DMS 273 treated with DMSO at 0.1 percent for 48 hours (cell line): ENCODE data around the gene QSOX2.

Source experiments
- DNase-seq: peaks from one replicate; lab custom pipeline; 2025; lab: John Stamatoyannopoulos, UW

The QSOX2 gene

GRCh38 chr9:136265561-136266355 is 20.1 kb upstream of the QSOX2 start:
- DNase-seq: no peak

DNA sequence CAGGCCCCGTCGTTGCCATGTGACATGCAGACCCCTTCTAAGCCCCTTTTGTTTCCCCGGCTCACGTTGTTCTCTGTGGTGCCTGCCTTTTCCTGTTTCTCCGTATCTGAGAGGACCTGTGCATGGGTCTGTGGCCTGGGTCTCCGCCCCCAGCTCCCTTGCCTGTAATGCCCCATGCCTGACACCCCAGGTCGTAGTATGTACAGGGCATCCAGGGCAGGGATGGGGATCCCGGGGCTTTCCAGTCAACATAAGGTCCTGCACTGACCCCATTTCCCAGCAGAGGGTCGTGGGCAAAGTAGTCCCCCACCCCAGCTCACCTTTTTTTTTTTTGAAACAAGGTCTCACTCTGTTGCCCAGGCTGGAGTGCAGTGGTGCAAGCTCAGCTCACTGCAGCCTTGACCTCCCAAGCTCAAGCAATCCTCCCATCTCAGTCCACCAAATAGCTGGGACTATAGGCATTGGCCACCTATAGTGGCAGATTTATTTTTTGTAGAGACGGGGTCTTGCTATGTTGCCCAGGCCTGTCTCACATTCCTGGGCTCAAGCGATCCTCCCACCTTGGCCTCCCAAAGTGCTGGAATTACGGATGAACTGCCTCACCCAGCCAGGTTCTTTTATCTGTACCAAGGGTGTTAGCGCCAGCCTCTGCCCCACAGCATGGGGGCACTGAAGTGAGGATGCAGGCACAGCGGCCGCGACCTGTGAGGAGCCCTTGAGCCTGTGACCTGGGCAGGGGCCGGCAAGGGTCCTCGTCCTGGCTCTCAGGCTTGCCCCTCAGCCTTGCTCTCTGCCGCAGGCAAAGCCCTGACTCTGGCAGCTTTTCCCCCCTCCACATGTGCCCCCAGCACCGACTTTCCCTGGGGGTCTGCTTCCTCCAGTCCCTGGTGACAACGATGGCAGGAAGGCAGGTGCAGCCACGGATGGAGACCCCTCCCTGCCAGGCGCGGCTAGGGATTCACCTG is 19.1 kb upstream of the QSOX2 start:
- no peak for DNase-seq

DNA sequence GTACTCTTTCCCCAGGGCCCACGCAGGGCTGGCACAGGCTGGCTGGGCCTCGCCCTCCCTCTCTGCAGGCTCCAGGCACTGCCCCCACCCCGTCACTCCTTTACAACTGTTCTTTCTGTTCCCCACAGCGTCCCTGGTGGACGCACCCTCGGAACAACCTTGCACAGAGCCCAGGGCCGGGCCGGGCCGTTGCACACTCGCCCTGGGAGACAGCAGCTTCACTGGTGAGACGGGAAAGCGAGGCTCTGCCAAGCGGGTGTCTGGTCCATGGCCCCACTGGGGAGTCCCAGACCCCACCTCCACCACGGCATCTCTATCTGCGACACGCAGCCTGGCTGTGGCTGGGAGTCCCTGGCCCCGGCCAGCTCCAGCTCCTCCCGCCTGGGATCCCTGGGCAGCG is 18.4 kb upstream of the QSOX2 start:
- DNase-seq: no peak

- no peak for DNase-seq
These were observed 17.1 kb upstream of the QSOX2 start for GRCh38 chr9:136262671-136263178.

DNA sequence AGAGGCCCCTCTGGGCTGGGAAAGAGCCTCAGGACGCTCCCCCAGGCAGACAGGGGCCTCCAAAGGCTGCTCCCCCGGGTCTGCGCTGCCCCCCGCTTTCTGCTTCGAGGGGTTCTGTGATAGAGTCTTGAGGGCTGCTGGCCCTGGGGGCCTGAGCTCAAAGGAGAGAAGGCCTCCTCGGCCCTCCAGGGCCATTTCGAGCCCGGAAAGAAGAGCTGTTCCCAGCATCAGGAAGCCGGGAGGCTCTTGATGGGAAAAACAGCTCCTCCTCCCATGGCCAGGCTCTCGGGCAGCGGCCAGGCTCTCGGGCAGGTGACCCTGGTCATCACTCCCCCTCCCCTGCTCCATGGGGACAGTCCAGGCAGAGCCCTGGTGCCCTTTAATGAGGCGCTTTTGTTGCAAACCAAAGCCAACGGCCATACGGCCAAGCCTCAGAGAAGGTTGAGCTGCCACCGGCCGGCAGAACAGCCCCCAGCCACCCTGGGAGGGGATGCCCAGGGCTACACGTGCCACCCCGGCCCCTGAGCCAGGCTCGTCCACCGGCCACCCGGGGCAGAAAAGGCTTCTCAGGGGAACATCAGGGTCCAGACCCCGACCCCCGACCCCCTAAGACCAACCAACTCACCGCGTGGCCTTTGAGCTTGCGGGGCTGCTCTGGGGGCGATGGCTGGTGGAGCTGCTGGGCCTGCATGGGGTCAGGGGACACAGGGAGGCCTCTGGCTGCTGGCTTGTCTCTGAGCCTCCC is 16.2 kb upstream of the QSOX2 start:
- no peak for DNase-seq

GRCh38 chr9:136260936-136261472 is 15.4 kb upstream of the QSOX2 start:
- no peak for DNase-seq

- DNase-seq: no peak
These were observed 14.9 kb upstream of the QSOX2 start for GRCh38 chr9:136260521-136260920.

- DNase-seq: no peak
These were observed 14.2 kb upstream of the QSOX2 start for GRCh38 chr9:136259836-136260235.

GRCh38 chr9:136259517-136259813 is 13.9 kb upstream of the QSOX2 start:
- no peak for DNase-seq

GRCh38 chr9:136258786-136259516 is 13.3 kb upstream of the QSOX2 start:
- DNase-seq: no peak

GRCh38 chr9:136258299-136258625 is 12.7 kb upstream of the QSOX2 start:
- no peak for DNase-seq

DNA sequence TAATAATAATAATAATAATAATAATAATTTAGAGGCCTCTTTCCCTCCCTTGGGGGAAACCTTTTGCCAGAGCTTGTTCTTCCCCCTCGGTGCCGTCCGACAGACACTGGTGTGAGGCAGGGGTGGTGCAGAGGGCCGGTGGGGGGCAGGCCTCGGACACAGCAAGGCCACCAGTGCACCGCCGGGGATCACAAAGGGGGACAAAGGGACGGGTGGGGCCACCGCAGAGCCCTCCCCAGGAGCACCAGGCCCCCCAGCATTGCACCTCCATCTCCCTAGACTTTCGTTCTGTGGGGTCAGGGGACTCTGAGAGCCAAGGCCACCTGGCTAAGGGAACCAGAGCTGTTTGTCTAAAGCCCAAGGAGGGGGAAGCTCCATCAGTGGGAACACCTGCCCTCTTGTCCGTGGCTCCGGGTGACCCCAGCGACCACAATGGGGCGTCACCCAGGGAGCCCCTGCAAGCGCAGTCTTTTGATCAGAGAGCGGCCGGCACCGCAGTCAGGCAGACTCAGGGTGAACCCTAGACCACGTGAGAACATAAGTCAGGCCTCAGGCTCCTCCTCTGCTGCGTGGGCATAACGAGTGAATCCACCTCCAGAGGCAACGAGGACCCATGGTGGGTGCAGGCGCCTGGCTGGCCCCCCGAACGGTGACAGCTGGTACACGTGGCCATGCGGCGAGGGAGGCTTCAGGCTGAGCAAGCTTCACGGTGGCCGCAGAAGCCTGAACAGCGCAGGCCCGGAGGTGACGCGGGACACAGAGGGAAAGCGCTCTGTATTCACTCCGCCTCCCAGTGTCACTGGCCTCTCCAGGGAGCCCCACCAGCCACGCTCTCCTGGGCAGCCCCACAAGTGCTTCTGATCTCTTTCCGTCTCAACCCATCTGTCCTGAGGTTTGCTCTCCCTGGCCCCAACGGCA is 12.0 kb upstream of the QSOX2 start:
- no peak for DNase-seq

- DNase-seq: no peak
These were observed 10.6 kb upstream of the QSOX2 start for GRCh38 chr9:136255896-136256890.

DNA sequence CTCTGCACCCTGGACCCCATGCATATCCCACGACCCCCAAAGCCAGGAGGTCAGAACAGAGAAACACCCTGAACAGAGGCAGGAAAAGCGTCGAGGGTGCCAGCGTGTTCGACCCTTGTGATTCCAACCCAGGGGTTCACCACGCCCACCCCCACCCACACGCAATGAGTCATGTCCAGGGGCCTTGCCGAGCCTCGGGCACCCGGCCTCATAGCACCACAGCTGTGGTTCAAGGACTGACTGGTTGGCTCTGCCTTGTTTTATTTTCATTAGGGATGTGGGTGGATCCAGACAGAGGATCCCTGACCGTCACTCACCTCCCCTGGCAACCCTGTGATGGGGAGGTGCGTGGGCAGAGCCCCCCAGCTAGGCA is 9.5 kb upstream of the QSOX2 start:
- DNase-seq: no peak

DNA sequence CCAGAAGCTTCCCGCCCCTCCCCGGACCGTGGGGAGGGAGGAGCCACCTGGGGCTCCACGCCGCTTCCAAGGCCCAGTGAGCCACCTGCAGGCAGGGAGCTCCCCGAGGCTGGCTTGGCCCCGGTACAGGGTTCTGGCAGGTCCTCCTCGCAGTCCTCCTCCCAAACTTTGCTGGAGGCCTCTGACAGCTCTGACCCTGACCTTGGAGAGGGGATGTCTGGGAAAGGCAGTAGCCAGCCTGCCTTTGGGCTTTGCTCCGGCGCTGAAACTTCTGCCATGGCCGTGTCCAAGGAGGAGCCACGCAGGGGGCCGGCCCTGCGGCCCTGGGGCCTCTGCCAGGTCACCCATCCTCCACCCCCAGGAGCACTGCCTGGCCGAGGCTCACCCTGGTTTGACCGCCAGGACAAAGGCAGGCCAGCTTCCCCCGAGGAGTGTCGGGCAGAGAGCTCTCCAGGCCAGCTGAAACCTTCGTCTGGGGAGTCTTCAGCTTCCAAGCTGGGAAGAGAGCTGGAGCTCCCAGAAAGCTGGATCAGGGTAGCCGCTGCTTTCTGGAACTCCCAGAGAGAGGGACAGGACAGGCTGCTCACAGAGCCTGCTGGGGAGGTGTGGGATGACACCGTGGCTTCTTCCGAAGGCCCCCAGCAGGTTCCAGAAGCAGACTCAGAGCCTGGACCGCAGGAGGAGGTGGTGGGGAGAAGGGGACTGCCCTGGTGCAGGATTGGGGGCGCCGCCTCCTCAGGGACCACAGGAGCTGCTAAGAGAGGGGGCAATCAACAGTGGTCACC is 9.0 kb upstream of the QSOX2 start:
- DNase-seq: no peak

- DNase-seq: no peak
These were observed 7.9 kb upstream of the QSOX2 start for GRCh38 chr9:136253246-136254130.

DNA sequence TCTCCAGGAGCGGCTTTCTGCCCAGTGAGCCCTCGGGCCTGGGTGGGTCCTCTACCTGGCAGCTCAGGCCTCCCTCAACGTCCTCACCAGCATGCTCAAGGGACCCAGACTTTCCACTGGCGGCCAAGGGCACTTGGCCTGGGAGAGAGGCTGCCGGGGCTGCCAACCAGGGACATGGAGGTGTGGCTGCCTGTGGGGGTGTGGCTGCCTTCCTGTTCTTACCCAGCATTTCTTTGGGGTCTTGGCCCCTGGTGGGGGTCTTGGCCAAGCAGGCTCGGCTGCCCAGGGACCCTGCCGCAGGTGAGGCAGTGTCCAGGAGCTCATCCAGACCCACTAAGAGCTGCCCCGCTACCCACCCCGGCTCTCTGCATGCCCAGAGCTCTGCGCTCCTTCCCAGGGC is 7.2 kb upstream of the QSOX2 start:
- no peak for DNase-seq
